Stimulated activated naive CD4-positive, alpha-beta T cell (primary cell): ENCODE data around the gene DIPK1C.

Experiments
- DNase-seq, 6 experiments: peaks; one replicate each; lab custom pipeline; 2025; lab: John Stamatoyannopoulos, UW

DIPK1C gene

DNA sequence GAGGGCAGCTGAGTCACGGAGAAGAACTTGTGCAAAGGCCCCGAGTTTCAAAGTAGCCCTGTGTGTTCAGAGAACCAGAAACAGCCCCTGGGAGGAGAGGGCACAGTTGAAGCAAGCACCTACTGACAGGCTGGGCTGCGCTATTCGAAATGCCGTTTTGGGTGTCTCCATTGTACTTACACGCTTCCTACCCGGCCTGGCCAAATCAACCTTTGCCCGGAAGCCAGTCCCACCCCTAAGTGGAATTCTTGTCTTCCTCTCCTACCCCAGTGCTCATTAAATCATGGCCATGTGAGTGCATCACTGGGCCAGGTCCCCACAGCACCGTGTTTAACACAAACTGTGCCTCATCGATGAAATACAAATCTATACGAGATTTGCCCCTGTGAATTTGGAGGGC is 6.0 kb downstream of the DIPK1C start:
- DNase-seq: no peak

DNA sequence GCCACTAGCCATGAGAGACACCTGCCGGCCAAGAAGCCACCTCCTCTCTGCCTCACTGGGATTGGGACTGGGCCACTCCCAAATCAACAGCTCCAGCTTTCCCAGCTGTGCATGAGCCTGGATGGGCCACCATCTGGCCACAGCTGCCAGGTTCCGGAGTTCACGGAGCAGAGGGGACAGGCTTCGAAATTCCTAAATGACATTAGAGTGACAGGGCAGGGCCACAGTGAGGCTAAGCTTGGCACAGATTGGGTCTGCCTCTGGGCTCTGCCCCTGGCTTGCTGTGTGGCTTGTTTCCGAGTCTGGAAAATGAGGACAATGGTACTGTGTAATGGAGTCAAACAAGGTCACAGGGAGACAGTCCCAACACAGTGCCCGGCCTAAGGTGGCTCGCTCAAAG is 6.5 kb downstream of the DIPK1C start:
- no peak for DNase-seq

DNA sequence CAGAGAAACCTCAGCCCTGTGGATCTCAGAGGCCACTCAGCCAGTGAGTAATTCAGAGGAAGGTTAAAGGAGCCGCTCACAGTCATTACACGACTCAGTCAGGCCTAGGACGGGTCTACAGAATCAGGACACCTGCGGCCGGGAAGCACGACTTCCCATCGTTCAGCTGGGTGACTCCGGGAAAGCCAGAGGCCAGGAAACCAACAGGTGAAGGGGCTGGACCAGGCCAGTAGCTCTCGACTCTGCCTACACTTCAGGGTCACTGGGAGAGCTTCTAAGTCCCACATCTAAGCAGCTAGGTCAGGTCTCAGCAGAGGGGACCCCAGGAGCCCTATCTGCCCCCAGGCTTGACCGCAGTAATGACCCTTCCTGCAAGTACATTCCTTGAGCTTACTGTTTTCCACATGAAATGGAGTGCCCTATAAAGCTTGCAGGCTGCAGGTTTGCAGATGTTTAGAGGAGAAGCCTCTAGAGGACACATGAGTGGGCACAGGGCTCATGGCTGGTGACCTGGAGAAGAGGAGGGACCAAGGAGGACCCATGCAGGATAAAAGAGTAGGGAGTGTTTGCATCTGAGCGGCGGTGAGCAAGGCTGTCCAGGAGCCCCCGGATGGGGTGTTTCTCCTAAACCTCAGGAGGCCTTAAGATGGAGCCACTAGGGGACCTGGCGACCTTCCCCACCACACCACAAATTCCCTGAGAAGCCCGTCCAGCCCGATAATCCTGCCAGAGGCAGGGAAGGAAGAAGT is 9.5 kb downstream of the DIPK1C start:
- DNase-seq: no peak

DNA sequence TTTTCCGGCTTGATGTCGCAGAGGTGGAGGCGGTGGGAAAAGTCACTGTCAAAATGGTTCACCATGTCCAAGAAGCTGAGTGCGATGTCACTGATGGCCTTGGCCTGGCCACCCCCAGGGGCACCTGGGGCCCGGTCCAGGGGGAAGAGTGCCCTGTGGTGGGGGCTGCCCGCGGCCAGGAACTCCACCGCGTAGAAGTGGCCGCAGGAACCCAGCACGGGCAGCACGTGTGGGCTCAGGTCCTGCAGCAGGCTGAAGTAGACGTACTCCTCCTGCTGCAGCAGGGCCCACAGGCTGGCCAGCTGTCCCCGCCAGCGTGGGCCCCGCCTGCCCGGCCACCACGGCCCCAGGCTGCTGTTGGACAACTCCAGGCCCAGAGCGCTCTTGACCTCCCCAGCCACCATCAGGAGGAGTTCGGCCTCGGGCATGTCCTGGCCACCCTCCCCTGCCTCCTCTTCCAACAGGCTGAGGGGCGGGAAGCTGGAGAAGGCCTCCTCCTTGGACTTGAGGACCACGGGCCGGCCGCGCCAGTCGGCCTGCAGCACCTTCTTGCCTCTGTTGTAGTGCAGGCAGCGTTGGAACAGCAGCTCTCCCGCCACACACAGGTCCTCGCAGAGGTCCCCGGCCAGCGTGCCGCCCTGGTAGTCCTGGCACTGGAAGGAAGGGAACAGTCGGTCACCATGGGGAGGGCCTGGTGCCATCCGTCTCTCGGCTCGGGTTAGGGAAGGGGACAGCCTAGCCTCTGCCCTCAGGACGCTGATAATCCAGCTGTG is 10.3 kb downstream of the DIPK1C start:
- DNase-seq: no peak

DNA sequence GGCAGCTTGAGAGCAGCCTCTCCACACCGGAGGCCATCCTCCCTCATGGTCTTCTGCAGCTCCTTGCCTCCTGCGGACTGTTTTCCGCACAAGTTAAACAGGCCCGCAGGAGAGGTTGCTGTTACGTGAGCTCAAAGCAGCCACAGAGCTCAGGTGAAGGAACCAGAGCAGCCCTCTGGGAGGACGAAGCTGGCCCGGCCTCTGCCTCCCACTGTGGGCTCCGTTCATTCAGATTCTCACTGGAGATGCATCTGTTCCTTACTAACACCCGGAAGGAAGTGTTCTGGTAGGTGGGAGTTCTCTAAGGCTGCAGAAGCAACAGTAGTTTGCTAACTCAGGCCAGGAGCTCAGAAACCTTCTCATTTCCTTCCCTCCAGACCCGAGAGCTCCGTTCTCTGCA is 10.9 kb downstream of the DIPK1C start:
- no peak for DNase-seq

DNA sequence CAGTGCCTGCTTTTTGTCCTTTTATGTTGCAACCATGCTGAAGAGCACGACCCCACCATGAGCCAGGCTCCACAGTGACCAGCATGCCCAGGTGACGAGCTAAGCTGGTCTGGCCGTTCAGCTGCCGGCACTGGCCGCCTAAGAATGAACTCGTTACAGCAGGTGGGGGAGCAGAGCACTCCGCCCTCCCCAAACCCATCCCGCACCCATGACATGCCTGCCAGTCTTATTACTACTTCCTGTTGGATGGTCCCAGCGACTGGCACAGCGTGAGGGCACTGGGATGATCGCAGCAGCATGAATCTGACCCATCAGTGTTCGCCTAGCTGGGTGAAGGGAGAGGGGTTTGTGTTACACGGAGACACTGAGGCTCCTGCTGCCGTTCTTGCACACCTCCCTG is 11.5 kb downstream of the DIPK1C start:
- no peak for DNase-seq

DNA sequence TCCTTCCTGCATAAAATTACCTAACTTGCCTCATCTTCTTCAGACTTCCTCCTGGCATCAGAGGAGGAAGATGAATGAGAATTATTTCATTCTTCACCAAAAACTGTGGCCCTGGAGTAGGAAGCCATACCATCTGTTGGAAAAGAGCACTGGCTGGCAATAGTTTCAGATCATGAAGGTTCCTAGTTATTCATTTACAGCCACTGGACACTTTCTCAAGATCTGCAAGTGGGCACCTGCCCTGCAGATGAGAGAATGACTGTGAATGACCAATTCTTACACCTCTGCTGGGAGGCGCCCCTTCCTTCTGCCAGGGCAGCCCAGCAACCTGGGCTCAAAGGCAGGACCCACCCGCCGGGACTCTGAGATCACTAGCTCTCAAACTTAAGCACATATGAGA is 13.0 kb downstream of the DIPK1C start:
- no peak for DNase-seq

DNA sequence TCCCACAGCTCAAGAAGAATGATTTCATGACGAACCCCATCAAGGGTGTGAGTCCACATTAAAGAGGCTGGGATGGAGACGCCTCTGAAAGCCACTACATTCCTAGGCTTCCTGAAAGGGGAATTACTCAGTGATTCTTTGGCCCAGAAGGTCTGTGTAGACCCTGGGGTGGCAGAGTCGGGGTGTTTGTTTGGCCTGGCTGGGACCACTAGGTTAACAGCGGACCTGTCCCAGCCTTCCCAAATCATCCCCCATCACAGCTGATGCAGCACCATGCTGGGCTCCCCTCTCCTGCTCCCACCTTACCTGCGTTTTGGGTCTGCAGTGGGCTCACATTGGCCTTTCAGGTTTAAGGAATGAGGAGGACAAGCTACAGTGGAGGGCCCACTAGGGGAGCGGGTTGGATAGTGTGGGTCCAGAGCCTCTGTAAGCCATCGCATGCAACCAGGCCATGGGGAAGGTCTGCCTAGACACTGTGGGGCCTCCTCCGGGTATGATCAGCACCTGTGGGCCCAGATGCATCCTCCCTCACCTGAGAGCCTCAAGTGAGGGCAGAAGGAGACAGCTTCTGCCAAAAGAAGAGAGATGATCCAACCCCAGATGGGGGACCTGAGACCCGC is 16.2 kb downstream of the DIPK1C start:
- no peak for DNase-seq

DNA sequence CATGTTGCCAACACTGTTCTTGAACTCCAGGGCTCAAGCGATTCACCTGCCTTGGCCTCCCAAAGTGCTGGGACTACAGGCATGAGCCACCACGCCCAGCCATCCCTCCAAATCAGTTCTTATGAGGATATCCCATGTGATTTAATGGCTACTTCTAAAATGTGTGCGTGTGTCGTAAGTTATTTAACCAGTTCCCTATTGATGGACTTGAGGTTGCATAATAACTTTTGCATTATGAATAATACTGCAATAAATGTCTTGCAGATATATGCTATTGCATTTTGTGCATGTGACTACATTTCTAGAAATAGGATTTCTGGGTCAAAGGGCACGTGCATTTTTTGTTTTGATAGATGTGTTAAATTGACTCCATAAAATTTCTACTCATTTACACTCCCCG is 19.0 kb downstream of the DIPK1C start:
- DNase-seq: no peak

DNA sequence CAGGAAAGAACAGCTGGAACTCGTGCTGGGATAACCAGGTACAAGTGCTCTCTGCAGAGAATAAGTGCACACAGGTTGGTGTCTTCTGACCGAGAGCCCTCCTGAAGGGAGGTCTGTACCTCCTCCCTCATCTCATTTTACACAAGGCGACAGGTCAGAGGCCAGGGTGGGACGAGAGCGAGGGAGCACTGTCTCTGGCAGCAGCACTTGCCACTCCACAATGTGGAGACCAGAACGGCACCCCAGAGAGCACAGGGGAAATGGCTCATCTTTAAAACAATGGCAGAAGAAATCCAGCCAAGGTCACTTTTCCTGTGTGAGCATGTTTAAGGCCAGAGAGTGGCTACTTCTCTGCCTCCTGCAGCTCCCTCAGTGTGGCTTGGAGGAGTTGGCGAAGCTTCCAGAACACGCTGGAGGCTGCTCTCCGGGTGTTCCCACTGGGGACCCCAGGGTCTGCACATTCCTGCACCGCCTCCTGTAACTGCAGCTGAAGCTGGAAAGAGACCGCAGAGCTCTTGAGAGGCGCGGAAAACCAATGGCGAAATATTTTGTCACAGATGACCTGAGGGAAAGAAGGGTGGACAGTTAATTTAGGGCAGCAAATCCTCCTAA is 20.8 kb downstream of the DIPK1C start:
- DNase-seq: no peak

DNA sequence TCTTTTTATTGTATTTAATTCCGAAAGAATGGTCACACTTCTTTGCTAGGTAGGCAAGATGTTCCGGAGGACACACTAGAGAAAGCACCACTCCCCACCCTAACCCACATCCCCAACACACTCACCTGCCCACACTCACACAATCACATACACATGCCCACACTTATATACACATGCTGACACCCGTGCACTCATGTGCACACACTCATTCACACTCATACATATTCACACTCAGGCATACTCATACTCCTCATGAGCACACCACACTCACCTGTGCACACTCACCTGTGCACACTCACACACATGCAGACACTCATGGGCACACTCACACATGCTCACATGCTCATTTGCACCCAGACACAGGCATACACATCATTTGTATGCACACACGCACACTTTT is 21.4 kb downstream of the DIPK1C start:
- no peak for DNase-seq

DNA sequence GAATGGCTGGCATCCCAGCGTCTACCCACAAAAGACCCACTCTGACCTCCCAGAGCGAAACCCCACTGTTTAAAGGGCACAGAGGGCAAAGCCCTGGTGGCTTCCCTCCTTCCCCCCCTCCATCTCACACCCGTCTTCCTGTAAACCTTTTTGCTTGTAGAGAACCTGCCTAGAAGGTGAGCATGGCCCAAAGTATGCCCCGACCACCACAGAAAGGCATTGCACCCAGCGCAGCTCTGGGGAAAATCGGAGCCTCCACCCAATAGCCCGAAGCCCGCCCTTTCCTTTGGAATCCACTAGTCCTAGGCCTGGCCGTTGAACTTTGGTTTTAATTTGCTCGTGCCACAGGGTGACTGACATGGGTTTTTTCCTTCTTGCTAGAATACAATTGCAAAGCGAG is 22.6 kb downstream of the DIPK1C start:
- DNase-seq: no peak

DNA sequence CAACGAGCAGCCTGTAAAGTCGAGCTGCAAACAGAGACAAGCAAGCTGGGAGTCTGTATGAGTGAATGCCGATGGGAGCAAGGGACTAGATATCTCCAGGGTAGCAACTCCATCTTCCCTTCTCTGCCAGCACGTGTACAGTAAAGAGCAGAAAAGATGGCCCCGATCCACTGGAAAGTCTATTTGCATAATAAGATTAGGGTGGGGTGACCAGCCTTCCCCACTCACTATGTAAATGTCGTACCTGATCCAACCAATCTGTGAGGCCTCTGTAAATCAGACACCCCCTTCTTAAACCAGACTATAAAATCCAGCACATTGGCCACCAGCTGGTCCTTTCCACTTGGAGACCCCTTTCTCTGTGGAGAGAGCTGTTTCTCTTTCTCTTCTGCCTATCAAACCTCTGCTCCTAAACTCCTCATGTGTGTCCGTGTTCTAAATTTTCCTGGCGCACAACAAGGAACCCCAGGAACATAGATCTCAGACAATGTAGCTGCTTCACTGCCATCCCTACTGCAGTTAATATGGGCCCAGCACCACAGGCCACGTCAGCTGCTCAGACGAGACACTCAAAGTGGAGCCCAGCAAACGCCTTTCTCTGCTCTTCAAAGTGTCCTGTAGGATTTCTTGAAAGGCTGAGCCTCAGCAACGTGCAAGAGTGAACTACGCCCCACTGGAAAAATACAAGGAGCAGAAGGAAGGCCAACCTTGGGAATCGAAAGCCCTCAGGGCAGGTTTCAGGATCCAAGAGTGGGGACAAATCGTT is 26.1 kb downstream of the DIPK1C start:
- DNase-seq: no peak

DNA sequence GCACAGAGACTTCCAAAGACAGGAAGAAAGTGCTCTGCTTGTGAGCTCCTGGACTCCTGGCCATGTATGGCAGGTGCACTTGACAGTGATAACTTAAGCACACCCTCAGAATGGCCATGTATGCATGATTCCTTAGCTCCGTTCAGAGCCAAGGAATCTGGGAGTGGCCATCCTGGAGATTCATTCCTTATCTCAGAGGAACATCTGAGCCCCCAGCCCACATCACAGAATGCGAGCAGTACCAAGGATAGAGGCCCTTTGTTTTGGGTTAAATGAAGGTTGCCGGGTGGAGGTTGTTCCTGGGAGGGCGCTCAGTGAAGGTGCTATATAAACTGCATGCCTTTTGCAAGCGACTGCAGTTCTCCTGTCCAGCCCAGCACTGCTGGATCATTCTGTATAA is 26.9 kb downstream of the DIPK1C start:
- no peak for DNase-seq

DNA sequence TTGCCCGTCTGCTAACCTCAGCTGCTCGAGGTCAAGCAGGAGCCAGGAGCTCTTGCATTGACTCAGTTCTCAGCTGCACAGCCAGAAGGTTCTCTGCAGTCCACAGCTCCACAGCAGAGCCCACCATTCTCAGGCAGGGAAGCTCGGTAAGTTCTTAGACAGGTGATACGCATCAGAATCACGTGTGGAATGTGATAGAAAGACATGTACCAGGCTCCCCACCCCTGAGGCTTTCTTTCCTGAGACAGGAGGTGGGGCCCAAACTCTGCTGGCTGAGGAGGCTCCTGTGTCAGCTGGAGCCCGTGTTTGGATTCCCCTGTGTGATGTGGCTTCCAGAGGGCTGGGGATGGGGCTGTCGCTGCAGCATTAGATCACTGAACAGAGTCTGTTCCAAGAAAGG is 28.0 kb downstream of the DIPK1C start:
- DNase-seq: no peak

DNA sequence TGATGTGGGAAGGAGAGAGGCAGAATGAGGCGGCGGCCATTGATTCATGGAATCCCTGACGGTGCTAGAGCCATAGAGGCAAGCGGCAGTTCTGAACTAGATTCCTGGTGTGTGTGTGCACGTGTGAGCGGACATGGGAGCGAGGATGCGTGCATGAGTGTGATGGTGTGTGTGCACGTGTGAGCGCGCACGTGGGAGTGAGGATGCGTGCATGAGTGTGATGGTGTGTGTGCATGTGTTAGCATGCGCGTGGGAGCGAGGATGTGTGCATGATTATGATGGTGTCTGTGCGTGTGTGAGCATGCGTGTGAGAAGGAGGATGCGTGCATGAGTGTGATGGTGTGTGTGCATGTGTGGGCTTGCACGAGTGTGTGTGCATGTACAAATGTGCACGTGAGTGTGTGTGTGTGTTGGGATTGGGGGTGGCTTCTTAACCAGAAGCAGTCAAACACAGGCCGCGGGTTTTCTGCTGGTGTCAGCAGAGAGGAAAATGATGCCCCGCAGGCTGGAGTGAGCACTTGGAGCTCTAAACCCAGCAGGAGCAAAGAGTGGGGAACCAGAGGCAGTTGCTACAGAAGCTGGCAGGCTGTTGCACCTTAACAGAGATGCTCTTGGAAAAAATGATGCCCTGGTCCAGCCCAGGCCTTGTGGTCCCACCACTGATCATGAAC is 29.5 kb downstream of the DIPK1C start:
- DNase-seq: no peak

DNA sequence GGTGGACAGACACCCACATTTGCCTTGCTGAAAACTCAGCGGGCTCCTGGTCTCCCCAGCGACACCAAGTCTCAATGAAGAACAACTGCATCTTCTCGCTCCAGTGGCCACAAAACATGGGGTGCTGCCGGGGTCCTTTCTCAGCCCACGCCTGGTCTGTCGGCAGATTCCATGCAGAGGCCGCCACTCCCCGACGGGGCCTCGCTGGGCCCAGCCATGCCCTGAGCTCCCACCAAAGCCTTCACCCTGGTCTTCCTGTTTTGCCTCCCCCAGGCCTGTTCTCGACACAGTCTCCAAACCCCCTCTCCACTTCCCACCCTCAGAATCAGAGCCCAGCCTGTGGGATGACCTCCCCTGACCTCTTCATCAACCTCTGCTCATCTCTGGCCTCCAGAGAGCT is 31.2 kb downstream of the DIPK1C start:
- no peak for DNase-seq

DNA sequence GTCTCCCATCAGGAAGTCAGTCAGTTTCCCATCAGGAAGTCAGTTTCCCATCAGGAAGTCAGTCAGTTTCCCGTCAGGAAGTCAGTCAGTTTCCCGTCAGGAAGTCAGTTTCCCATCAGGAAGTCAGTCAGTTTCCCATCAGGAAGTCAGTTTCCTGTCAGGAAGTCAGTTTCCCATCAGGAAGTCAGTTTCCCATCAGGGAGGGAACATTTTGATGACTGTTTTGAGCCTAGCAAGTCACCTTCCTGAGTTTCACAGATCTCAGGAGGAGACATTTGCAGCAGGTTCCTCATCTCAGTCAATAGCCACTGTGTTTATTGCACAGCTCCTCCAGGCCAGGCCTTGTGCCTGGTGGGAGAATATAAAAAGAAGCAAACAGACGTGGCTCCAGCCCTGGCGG is 31.9 kb downstream of the DIPK1C start:
- DNase-seq: no peak

DNA sequence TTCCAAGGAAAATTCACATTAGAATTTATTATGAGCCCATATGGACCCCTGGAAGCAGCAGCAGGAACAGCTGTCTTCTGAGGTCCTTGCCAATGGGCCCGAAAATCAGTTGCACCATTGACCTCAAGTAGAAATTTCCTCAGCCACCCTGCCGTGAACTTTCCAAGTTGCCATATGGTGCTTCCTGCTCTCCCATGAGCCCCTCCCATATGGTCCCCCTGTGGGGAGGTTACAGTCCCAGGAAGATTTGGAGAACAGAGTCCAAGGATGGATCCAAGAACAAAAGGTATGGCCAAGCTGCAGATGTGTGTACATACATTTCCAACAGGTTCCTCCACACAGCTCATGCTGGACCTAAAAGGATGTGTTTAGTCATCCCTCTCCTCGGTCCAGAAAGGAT is 34.6 kb downstream of the DIPK1C start:
- DNase-seq: no peak

DNA sequence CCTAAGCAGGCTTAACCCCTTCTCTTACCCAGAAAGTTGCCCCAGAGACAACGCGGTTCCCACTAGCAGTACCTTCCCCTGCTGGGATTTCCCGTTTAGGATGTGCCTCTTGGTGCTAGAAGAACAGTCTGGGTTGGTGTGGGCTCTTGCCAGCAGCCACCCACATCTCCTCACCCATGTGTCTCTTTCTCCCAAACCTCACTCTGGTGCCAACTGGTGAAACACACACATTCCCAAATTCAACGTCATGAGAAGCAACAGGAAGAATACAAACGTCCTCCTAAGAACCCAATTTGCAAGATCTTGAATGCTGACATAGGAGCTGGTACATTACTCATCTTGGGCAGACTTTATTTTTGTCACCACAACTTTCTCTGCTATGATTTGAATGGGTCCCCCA is 36.2 kb downstream of the DIPK1C start:
- DNase-seq: no peak

DNA sequence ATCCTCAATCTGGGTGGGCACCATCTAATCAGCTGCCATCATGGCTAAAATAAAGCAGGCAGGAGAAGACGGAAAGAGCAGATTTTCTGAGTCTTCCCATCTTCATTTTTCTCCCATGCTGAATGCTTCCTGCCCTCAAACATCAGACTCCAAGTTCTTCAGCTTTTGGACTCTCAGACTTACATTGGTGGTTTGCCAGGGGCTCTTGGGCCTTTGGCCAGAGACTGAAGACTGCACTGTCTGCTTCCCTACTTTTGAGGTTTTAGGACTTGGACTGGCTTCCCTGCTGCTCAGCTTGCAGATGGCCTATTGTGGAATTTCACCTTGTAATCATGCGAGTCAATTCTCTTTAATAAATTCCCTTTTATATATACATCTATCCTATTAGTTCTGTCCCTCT is 36.6 kb downstream of the DIPK1C start:
- no peak for DNase-seq

DNA sequence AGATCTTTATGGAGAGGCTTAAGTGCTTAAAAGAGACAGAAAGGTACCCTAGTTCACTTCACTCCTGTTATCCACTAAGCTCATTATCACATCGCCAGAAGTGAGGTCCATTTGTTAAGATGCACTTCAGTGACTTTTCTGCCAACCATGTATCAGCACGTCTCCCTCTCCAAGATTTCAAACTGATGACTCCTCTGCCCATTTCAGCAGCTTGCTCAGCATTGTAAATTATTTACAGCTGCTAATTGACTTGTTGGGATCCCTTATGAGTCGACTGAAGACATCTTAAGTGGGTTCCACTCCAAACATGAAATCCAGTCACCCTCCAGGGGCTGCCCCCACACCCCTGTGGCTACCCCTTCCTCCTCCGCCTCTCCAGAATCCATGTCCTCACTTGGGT is 37.3 kb downstream of the DIPK1C start:
- DNase-seq: no peak
